Panc1 (cell line): ENCODE measurements around the gene RAB8A.

Source experiments
- CTCF ChIP-seq: fragments of 450-650 bp; IDR thresholded peaks from 2 replicates; pipeline ENCODE4 v1.5.1; 2017; ENCODE audit warnings: mild to moderate bottlenecking
- POLR2AphosphoS5 ChIP-seq: IDR thresholded peaks from 2 replicates; pipeline ENCODE4 v1.6.1; 2012; ENCODE audit warnings: mild to moderate bottlenecking, low read depth, low read length, moderate library complexity
- REST ChIP-seq, 2 experiments: IDR thresholded peaks; 2 replicates each; pipeline ENCODE4 v1.6.1; 2011 to 2012; ENCODE audit warnings: low read depth in 2 of 2, control low read depth in 1 of 2, low read length in 1 of 2, mild to moderate bottlenecking in 1 of 2, moderate library complexity in 1 of 2; ENCODE audit not compliant: insufficient read depth in 1 of 2
- SIN3A ChIP-seq: IDR thresholded peaks from 2 replicates; pipeline ENCODE4 v1.6.1; 2012; ENCODE audit warnings: low read depth, mild to moderate bottlenecking, low read length, moderate library complexity, borderline replicate concordance; ENCODE audit not compliant: insufficient read depth
- TCF7L2 ChIP-seq: IDR thresholded peaks from 2 replicates; pipeline ENCODE4 v1.6.1; 2011; ENCODE audit warnings: mild to moderate bottlenecking, low read depth, low read length, inconsistent platforms

GRCh38 chr19:16112778-16113177, 1.1 kb downstream of the RAB8A start:
- TF ChIP-seq POLR2AphosphoS5 (no peak), CTCF (no peak), REST (IDR thresholded peaks at IDR 0.05; ENCODE audit: insufficient read depth in 1 of 2, low read depth in 2 of 2, low read length in 1 of 2) (no peak), SIN3A (no peak), TCF7L2 (no peak)
